NCI-H524 (cell line): ENCODE results near the gene KTN1.
A peak's percentile ranks its signal among the peaks of the same experiment; 100 is the strongest.

ENCODE experiments used
- DNase-seq, 2 experiments: peaks; one replicate each; lab custom pipeline; 2025; lab: John Stamatoyannopoulos, UW

The KTN1 gene

GRCh38 chr14:55571125-55571889, 8.7 kb upstream of the KTN1 start:
- no peak for DNase-seq

GRCh38 chr14:55572578-55572977, 7.4 kb upstream of the KTN1 start:
- DNase-seq, result no peak

GRCh38 chr14:55574988-55575387, 5.0 kb upstream of the KTN1 start:
- DNase-seq, result no peak

GRCh38 chr14:55577229-55577628, 2.8 kb upstream of the KTN1 start:
- DNase-seq, result no peak

- peak; percentile 16 to 55 for DNase-seq
Measured at GRCh38 chr14:55578511-55578910, 1.5 kb upstream of the KTN1 start.

- DNase-seq, result peak; percentile 48 to 67
Measured at GRCh38 chr14:55580470-55581341, 699 bp downstream of the KTN1 start.

- peak in 1 of 2 experiments; percentile 35 for DNase-seq
Measured at GRCh38 chr14:55581342-55581771, 1.4 kb downstream of the KTN1 start.

- no peak for DNase-seq
Measured at GRCh38 chr14:55582746-55583145, 2.7 kb downstream of the KTN1 start.

- DNase-seq, result peak in 1 of 2 experiments; percentile 16
Measured at GRCh38 chr14:55583942-55584468, 4.0 kb downstream of the KTN1 start.

GRCh38 chr14:55585854-55586253, 5.8 kb downstream of the KTN1 start:
- DNase-seq, result peak in 1 of 2 experiments; percentile 22

- DNase-seq, result no peak
Measured at GRCh38 chr14:55586411-55586810, 6.4 kb downstream of the KTN1 start.

- DNase-seq, result no peak
Measured at GRCh38 chr14:55587847-55588246, 7.8 kb downstream of the KTN1 start.

- DNase-seq, result peak in 1 of 2 experiments; percentile 17
Measured at GRCh38 chr14:55588259-55588699, 8.3 kb downstream of the KTN1 start.

GRCh38 chr14:55589171-55589570, 9.2 kb downstream of the KTN1 start:
- no peak for DNase-seq

GRCh38 chr14:55592436-55592835, 12.4 kb downstream of the KTN1 start:
- DNase-seq, result no peak

- DNase-seq, result no peak
Measured at GRCh38 chr14:55593698-55594097, 13.7 kb downstream of the KTN1 start.

GRCh38 chr14:55599250-55599879, 19.4 kb downstream of the KTN1 start:
- DNase-seq, result no peak

GRCh38 chr14:55600784-55601561, 21.0 kb downstream of the KTN1 start:
- DNase-seq, result no peak

GRCh38 chr14:55603401-55603953, 23.5 kb downstream of the KTN1 start:
- no peak for DNase-seq

GRCh38 chr14:55604488-55604887, 24.5 kb downstream of the KTN1 start:
- DNase-seq, result no peak

- DNase-seq, result no peak
Measured at GRCh38 chr14:55604900-55605418, 25.0 kb downstream of the KTN1 start.
